ENCODE results near the gene PACS2.

The PACS2 gene

DNA sequence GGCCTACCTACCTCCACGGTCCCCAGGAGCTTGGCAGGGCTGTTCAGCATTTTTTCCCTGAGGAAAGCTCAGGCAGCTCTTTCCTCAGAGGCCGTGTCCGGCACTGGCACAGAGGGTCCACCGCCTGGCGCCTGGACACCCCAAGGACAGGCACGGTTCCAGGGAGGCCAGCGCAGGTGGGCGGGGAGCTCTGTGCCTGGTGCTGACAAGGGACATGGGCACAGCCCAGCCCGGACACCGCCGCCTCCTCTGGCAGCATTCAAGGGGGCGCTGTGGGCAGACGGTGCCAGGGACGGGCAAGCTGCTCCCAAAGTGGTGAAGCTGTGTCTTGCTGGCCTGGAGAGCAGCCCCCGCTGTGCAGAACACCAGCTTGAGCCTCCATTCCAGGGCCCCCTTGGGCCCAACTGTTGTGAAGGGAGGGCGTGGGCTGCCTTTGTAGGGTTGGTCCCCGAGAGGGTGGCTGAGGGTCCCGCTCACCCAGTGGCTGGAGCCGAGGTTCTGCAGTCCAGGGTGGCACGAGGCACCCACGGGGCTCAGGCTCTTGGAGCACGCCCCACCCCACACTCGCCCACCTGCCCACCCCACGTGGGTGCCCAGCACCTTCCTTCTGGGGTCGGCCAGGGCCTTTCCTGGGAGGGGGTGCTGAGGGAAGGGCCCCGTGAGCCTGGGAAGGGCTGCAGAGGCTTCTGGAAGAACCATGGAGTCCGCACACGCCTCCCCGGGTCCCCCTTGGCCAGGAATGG lies 54.5 kb downstream of the PACS2 start:
- no peak for DNase-seq (ENCODE audit: low spot score)

DNA sequence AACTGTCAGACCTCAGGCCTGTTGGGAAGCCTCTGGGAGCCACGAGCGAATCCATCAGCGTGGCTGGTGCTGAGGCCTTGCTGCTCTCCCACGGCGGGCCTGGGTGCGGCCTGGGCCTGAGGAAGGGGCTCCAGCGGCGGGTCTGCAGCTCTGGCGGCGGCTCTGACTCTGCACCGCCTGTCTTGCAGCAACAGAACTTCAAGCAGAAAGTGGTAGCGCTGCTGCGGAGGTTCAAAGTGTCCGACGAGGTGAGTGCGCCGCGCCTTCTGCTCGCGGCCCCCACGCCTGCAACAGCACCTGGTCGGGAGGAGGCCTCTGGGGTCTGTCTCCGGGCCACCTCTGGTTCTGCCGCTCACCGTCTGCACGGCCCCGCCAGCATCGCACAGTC lies 55.1 kb downstream of the PACS2 start:
- DNase-seq (ENCODE audit: low spot score), result no peak

DNA sequence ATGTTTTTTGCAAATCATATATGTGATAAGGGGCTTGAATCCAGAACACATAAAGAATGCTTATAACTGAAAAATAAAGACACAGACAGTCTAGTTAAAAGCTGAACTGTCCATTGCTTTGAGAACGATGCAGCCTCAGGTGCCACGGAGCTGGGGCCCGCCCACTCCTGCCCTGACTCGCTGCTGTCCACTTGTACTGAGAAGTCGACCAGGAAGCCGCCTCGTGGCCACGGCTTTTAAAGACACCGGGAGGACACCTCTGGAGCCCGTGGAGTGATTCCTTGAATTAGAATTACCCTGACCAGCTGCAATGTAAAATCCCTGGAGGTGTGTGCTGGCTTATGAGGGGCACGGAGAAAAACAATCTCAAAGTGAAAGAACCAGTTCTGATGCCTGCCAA lies 59.8 kb downstream of the PACS2 start:
- DNase-seq (ENCODE audit: low spot score), result no peak

DNA sequence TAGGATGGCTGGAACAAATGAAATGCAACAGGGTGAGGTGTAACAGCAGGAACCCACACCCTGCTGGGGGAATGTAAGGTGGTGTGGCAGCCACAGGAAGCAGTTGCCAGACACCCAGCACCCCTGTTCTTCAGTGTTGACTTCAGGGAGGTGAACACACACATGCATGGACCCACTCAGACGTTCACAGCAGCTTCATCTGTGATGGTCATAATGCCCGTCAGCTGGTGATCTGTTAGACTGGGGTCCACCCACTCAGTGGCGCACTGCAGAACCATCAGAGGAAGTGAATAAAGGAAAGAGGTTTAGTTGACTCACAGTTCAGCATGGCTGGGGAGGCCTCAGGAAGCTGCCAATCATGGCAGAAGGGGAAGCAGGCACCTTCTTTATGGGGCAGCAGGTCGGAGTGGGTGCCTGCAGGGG lies 61.1 kb downstream of the PACS2 start:
- no peak for DNase-seq (ENCODE audit: low spot score)

DNA sequence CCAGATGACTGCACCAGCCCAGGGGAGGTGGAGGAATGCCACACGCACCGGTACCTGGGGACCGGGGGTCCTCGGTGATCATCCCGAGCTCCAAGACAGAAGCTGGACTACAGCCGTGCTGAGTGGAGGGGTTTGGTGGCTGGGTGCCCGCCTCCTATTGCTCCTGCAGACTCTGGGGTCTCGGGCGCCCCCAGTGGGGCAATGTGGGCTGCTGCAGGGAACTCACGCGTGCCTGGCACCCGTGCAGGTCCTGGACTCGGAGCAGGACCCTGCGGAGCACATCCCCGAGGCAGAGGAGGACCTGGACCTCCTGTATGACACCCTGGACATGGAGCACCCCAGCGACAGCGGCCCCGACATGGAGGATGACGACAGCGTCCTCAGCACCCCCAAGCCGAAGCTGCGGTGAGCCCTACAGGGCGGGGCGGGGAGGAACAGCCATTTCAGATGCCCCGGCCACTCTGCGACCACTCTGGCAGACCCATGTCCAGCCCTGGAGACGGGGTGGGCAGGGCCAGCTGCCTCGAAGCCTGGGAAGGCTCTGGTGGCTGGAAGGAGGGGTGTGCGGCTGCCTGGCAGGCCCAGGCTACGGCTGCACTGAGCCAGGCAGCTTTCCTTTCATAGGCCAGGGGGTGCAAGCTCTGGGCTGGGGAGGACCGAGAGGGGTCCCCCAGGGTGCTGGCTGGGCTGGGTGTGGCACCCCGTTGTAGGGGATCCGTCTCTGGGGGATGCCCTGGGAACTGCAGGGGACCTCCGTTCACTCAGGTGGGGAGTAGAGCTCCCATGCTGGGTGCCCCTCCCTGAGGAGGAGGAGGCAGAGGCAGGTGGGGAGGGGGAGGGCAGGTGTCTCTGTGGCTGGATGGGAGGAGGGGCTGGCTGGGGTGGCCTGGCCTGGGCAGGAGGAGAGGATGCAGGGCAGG lies 62.2 kb downstream of the PACS2 start:
- no peak for DNase-seq (ENCODE audit: low spot score)

DNA sequence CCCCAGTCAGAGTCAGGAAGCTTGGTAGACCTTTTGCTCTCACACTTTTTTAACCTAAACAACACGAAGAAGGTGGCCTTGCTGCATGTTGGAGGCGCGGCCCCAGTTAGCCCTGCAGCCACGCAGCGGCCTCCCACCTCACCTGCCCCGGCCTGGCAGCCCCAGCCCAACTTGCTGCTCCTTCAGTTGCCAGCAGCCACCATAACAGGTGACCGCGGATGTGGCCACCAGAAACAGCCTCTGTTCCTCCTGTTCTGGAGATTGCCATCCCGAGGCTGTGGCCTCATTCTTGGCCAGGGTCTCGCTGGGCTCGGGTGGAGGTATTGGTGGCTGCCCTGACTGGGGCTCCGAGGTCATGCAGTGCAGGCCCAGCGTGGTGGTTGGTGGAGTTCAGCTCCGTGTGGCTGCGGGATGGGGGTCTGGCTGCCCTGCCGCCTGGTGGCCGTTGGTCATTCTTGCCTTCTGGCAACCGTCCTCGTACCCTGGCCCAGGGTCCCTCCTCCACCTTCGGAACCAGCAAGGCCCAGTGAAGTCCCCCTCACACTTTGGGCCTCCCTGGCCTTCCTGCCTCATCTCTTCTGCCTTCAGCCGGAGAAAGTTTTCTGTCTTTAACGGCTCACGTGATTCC lies 63.1 kb downstream of the PACS2 start:
- DNase-seq (ENCODE audit: low spot score), result no peak

DNA sequence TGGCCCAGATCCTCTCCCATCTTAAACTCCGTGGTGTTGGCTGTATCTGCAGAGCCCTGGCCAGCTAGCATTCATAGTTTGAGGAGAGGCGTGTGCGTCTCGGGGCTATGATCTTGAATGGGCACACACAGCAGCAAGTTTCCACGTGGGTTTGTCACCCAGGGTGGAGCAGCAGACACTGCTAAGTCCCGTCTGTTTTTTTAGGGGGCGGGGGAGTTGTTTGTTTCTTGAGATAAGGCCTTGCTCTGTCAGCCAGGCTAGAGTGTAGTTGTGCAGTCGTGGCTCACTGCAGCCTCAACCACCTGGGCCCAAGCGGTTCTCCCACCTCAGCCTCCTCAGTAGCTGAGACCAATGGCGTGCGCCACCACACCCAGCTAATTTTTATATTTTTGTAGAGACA lies 63.7 kb downstream of the PACS2 start:
- no peak for DNase-seq (ENCODE audit: low spot score)

DNA sequence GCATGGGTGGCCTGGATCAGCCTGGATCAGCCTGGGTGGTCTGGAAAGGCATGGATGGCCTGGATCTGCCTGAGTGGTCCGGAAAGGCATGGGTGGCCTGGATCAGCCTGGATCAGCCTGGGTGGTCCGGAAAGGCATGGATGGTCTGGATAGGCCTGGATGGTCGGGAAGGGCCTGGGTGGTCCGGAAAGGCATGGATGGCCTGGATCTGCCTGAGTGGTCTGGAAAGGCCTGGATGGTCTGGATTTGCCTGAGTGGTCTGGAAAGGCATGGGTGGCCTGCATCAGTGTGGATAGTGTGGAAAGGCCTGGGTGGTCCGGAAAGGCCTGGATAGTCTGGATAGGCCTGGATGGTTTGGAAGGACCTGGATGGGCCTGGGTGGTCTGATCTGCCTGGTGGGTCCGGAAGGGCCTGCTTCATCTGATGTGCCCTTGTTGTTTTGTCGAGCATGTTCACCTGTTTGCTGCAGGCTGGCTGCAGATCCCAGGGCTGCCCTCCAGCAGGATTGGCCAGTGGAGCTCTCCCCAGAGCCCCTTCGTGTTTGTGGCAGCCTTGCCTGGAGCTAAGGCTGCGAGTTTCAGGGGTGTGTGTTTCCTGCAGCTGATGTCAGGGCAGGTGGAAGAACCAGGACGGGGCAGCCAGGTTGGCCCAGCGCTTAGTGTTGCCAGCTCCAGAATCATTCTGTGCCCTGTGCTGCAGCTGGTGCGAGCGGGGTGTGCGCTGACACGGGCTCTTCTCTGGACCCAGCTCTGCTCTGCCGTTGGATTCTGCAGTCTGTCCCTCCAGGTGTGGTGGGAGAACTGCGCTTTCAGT lies 64.5 kb downstream of the PACS2 start:
- no peak for DNase-seq (ENCODE audit: low spot score)

DNA sequence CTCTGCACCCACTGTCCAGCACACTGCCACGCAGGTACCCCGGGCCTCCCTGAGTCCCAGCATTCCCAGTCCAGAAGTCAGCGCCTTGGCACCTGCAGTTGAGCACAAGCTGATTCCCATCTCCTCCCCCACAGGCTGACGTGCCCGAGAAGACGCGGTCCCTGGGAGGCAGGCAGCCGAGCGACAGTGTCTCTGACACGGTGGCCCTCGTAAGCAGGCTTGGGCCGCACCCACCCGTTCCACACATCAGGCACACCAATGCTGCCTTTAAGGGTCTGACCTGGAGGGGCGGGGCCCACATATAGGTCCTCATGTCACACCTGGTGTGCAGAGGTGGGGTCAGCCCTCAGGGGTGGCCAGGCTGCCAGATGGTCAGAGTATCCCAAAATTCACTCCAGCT lies 65.4 kb downstream of the PACS2 start:
- no peak for DNase-seq (ENCODE audit: low spot score)

DNA sequence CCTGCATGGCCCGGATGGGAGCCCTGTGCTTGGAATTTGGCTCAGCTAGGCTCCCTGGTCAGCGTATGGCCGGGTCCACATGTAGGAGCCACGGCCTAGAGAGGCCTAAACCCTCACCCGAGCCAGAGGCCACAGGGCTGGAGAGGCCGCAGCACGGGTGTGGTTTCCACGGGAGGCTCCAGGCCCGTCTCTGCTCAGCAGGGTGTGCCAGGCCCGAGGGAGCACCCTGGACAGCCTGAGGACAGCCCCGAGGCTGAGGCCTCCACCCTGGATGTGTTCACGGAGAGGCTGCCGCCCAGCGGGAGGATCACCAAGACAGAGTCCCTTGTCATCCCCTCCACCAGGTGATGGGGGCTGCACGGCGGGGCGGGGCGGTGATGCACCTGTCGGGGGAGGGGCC lies 66.2 kb downstream of the PACS2 start:
- DNase-seq (ENCODE audit: low spot score), result no peak

DNA sequence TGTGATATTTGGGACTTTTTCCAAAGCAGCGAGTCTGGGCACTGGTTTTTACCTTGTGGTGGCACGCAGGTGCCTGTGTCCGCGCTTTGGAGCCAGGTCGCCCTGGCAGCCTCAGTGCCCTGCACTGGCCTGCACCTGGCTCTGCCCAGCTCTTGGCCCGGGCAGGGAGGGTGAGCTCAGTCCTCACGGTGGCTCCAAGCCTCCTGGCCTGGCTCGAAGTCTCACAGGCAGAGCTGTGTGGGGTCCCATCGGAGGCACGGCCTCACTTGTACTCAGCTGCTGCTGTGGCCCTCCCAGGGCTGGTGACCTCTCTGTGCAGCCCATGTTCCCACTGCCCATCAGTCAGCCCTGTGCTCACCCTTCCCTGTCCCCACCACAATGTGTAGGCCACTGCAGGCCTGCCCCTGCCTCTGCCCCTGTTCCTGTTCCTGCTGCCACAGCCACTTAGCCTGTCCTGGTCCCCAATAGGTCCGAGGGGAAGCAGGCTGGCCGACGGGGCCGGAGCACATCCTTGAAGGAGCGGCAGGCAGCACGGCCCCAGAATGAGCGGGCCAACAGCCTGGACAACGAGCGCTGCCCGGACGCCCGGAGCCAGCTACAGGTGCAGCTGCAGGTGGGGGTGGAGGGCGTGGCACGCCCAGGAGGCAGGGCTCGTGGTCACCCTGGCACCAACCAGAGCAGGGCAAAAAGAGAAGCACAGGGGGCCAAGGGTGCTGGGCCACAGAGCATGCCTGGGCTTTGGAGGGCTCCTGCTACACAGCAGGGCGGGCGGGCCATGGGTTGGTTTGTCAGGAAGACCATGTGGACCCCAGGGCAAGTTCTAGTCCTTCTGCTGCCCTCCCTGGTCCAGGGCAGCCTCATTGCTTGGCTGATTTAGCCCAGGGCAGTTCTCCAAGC lies 67.1 kb downstream of the PACS2 start:
- no peak for DNase-seq (ENCODE audit: low spot score)

DNA sequence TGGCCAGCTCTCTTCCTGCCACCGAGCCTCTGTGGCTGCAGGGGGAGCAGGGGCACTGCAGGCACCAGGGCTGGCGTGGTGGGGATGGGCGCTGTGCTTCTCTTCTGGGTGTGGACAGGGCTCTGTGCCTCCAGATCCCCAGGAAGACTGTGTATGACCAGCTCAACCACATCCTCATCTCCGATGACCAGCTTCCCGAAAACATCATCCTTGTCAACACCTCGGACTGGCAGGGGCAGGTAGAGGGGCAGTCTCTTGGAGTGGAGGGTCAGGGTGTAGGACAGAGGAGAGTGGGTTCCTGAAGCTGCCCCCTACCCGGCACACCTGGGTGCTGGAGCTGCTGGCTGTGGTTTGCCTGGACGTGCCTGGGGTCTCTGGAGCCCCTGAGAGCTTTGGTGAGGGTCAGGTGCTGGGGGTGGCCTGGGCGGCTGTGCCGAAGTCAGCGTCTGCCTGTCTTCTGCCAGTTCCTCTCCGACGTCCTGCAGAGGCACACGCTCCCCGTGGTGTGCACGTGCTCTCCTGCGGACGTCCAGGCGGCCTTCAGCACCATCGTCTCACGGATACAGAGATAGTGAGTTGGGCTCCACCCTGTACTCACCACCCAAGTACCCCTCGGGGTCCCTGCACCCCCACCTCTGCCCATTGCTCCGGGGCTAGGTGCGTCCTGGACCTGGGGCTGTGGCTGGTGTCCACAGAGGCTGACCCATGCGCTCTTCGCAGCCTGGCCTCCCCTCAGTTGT lies 68.0 kb downstream of the PACS2 start:
- no peak for DNase-seq (ENCODE audit: low spot score)

DNA sequence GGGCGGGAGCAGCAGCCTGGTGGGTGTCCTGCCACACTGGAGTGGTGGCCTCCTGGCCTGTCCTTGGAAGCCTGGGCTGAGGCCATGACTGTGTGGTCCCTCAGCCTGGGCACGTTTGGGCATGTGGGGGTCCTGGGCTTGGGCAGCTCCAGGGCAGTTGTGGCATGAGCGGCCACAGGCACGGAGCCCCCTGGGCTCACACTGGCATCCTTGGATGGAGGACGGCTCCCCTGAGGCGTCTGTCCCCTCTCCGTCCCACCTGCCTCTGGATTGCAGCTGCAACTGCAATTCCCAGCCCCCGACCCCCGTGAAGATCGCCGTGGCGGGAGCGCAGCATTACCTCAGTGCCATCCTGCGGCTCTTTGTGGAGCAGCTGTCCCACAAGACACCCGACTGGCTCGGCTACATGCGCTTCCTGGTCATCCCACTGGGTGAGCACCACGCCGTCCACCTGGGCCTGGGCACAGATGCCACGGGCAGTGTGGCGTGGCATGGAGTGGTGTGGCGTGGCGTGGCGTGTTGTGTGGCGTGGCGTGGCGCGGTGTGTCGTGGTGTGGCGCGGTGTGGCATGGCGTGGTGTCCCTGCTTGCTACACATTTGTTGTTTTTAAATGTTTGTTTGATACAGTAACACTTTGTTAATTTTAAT lies 68.7 kb downstream of the PACS2 start:
- no peak for DNase-seq (ENCODE audit: low spot score)

DNA sequence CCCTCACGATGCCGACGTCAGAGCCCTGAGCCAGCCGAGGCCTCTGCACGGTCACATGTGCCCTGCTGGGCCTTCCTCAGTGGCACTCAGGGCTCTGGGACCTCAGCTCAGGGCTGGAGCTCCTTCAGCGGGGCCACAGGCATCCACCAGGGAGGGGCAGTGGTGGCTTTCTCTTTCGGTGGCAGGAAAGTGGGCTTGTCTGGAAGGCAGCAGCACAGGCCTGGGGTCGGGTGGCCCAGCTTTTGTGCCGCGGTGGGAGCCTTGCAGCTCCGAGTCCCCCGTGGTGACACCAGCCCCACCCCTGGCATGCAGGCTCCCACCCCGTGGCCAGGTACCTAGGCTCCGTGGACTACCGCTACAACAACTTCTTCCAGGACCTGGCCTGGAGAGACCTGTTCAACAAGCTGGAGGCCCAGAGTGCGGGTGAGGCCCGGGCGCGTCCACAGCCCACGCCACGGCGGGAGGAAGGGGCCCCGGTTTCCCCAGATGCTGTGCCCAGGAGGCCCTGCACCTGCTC lies 69.6 kb downstream of the PACS2 start:
- no peak for DNase-seq (ENCODE audit: low spot score)

DNA sequence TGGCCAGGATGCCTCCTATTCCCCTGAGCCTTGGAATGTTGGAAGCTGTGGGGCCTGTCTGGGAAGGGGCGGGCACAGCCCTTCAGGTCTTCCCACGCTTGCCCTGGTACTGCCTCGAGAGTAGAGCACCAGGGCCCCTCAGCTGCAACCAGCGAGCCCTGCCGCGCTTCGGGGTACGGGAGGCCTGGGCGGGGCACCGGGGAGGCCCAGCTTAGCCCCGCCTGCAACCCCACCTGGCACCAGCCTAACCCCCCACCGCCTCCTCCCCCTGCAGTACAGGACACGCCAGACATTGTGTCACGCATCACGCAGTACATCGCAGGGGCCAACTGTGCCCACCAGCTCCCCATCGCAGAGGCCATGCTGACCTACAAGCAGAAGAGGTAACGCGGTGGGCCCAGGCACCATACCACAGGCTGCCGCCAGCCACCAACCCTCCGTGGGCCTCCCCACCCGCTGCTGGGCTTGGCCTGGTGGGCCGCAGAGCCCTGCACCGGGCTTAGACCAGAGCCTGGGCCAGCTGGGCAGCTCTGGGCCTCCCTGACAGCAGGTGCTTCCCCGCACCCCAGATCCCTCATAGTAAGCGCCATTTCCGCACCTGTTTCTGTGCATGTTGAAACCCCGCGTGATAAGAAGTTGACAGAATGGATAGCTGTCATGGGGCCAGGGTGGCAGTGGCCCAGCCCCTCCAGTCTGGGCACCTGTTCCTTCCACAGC lies 70.2 kb downstream of the PACS2 start:
- DNase-seq (ENCODE audit: low spot score), result no peak

DNA sequence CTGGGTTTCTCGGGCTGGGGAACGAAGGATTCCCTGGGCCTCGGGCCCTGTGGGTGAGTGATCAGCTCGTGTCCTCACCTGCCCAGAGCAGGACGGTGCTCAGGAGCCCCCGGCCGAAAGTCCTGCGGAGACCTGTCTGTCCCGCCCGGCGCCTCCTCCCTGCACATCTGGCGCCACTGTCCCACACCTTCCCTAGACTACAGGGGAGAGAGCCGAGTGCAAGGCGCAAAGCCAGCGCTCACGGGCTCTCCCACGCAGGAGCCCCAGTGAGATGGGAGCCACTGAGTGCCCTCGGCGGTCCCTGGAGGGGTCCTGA lies 70.7 kb downstream of the PACS2 start:
- no peak for DNase-seq (ENCODE audit: low spot score)

DNA sequence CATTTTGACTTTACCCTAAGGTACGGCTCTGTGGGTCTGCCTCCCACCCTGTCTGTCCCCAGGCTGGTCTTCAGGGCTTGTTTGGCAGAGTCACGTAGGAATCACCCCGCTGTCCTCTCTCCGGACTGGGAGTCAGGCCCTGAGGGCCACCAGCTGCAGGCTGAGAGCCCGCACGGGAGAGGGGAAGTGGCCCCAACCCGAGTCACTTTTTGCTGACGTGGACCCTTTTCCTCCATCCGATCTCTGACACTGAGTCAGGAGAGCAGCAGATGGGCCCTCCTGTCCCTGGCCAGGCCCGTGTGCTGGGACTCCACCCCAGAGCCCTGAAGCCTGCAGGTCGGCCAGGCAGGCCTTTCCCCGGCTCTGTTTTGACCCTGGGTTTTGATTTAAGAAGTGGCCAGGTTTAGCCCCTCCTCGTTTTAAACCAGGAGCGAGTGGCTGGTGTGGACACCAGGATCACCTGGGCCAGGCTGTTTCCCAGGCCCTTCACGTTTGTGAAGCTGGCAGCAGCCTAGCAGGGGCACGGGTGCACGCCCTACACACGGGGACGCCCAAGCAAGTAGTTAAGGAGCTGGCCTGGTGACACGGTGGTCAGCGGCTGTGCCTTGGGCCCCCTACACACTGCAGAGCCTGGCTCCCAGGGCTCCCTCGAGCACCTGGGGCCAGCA lies 71.3 kb downstream of the PACS2 start:
- no peak for DNase-seq (ENCODE audit: low spot score)

All from putamen (tissue), 1 donor.